CD14-positive monocyte (primary cell): Measurements from ENCODE around the gene CCDC3. TPM values are rescaled to one million over a fixed set of nuclear protein-coding genes. Genes with fewer than 3 reads are reported as not detected.
"Not testable (repeated sequence)": the region's sequence is repeated elsewhere in the genome, so short reads cannot be mapped to it uniquely, and the experiment has no call there.

Experiments
- DNase-seq, 3 donors: peaks; one replicate each; pipeline ENCODE4 v3.0.0-alpha.2; 2011 to 2022
- H2AFZ ChIP-seq: 2 replicates; pipeline ENCODE4 v1.6.0; 2012; ENCODE audit warnings: mild to moderate bottlenecking, low read depth, low read length, inconsistent platforms; ENCODE audit not compliant: insufficient read depth, poor library complexity, severe bottlenecking
- H3K27ac ChIP-seq, 2 donors: 1 replicate in 1 of 2; 2 replicates in 1 of 2; pipeline ENCODE4 v1.5.1; 2012 to 2013; ENCODE audit warnings: low read length in 2 of 2, control low read depth in 1 of 2, inconsistent platforms in 1 of 2, low read depth in 1 of 2, mild to moderate bottlenecking in 1 of 2
- H3K27me3 ChIP-seq, 2 donors: one replicate each; pipeline versions ENCODE4 v1.6.0 to v1.6.1; 2011 to 2013; ENCODE audit warnings: low read length in 2 of 2; ENCODE audit not compliant: control insufficient read depth in 2 of 2, insufficient read depth in 2 of 2
- H3K36me3 ChIP-seq, 2 donors: replicated peaks in 1 of 2; 1 replicate in 1 of 2; 2 replicates in 1 of 2; pipeline versions ENCODE4 v1.5.1 to v1.6.1; 2012 to 2013; ENCODE audit warnings: low read length in 2 of 2, control low read depth in 1 of 2, inconsistent platforms in 1 of 2, mild to moderate bottlenecking in 1 of 2; ENCODE audit not compliant: insufficient read depth in 2 of 2, control insufficient read depth in 1 of 2
- H3K4me1 ChIP-seq, 2 donors: 1 replicate in 1 of 2; 2 replicates in 1 of 2; pipeline versions ENCODE4 v1.5.1 to v1.6.1; 2012 to 2013; ENCODE audit warnings: low read length in 2 of 2, control low read depth in 1 of 2, inconsistent platforms in 1 of 2, mild to moderate bottlenecking in 1 of 2, moderate library complexity in 1 of 2; ENCODE audit not compliant: insufficient read depth in 2 of 2, control insufficient read depth in 1 of 2
- H3K4me2 ChIP-seq: replicated peaks from 2 replicates; pipeline ENCODE3; 2012; ENCODE audit warnings: low read length, moderate library complexity, mild to moderate bottlenecking; ENCODE audit not compliant: poor library complexity, severe bottlenecking; ENCODE audit errors: extremely low read depth
- H3K4me3 ChIP-seq, 3 experiments: fragments of 200-600 bp in 1 of 3; sonication (generic) in 1 of 3; replicated peaks in 1 of 3; 1 replicate in 2 of 3; 2 replicates in 1 of 3; pipeline ENCODE4 v1.5.1; 2011 to 2013; ENCODE audit warnings: low read length in 3 of 3, mild to moderate bottlenecking in 3 of 3, control low read depth in 2 of 3, low read depth in 2 of 3, inconsistent platforms in 1 of 3, moderate library complexity in 1 of 3
- H3K79me2 ChIP-seq: 2 replicates; pipeline ENCODE4 v1.6.0; 2012; ENCODE audit warnings: mild to moderate bottlenecking, control low read depth, inconsistent platforms, low read length, moderate library complexity; ENCODE audit not compliant: insufficient read depth
- H3K9ac ChIP-seq: 2 replicates; pipeline ENCODE4 v1.6.0; 2017; ENCODE audit warnings: low read length, mild to moderate bottlenecking; ENCODE audit not compliant: insufficient read depth, poor library complexity, severe bottlenecking
- H3K9me3 ChIP-seq, 2 donors: replicated peaks in 1 of 2; 1 replicate in 1 of 2; 2 replicates in 1 of 2; pipeline versions ENCODE4 v1.5.1 to v1.6.1; 2012 to 2013; ENCODE audit warnings: low read length in 2 of 2, control low read depth in 1 of 2; ENCODE audit not compliant: control insufficient read depth in 1 of 2, insufficient read depth in 1 of 2
- H4K20me1 ChIP-seq: 2 replicates; pipeline ENCODE4 v1.6.0; 2012; ENCODE audit warnings: mild to moderate bottlenecking, low read length, control low read depth, moderate library complexity; ENCODE audit not compliant: insufficient read depth
- H3K27ac Mint-ChIP-seq, 7 donors: one replicate each; pipeline ENCODE4 v1.8.0; 2020; ENCODE audit warnings: mild to moderate bottlenecking in 7 of 7, mixed read lengths in 7 of 7, moderate library complexity in 6 of 7, inconsistent platforms in 2 of 7
- H3K27me3 Mint-ChIP-seq, 3 donors: one replicate each; pipeline ENCODE4 v1.8.0; 2021 to 2022; ENCODE audit warnings: low read depth in 3 of 3, mild to moderate bottlenecking in 3 of 3, mixed read lengths in 3 of 3, moderate library complexity in 3 of 3, inconsistent platforms in 1 of 3
- H3K36me3 Mint-ChIP-seq, 2 donors: one replicate each; pipeline ENCODE4 v1.8.0; 2020; ENCODE audit warnings: mixed read lengths in 2 of 2, inconsistent platforms in 1 of 2, mild to moderate bottlenecking in 1 of 2
- H3K4me1 Mint-ChIP-seq: one replicate; pipeline ENCODE4 v1.8.0; 2020; ENCODE audit warnings: mild to moderate bottlenecking, mixed read lengths
- H3K4me3 Mint-ChIP-seq, 2 donors: one replicate each; pipeline ENCODE4 v1.8.0; 2020; ENCODE audit warnings: mild to moderate bottlenecking in 2 of 2, mixed read lengths in 2 of 2, moderate library complexity in 1 of 2
- H3K9me3 Mint-ChIP-seq, 7 donors: one replicate each; pipeline ENCODE4 v1.8.0; 2020 to 2022; ENCODE audit warnings: mixed read lengths in 7 of 7, mild to moderate bottlenecking in 6 of 7, moderate library complexity in 6 of 7, inconsistent platforms in 2 of 7
- WGBS: methylation state at CpG from one replicate; pipeline ENCODE4 v1.1.5; 2013; ENCODE audit warnings: missing lambda C conversion rate; ENCODE audit not compliant: insufficient coverage; 5-methylcytosine and 5-hydroxymethylcytosine counted together
- intact Hi-C, 2 donors: fragments of 100-400 bp; cut with micrococcal nuclease; formaldehyde crosslinking; loops; one replicate each; pipeline versions ENCODE4 v1.15.0 to v1.15.1; 2023
- polyA plus RNA-seq, 3 donors: library from polyadenylated mRNA; depleted of rRNA in 1 of 3; unstranded in 2 of 3; stranded (reverse) in 1 of 3; fragments of 300-500 nt in 2 of 3; fragments of >200 nt in 1 of 3; fragmentation: Illumina TruSeq in 2 of 3; gene quantifications; 1 replicate in 2 of 3; 2 replicates in 1 of 3; pipeline ENCODE4 v1.2.3, GENCODE V29; 2012 to 2021
- TF ChIP-seq, protein P1 (sequence below): fragments of 200-600 bp; IDR thresholded peaks from one replicate; pipeline ENCODE4 v1.8.0; 2022; ENCODE audit warnings: antibody characterized with exemption, mild to moderate bottlenecking

The CCDC3 gene
- polyA plus RNA-seq, 3 donors = not detected

DNA sequence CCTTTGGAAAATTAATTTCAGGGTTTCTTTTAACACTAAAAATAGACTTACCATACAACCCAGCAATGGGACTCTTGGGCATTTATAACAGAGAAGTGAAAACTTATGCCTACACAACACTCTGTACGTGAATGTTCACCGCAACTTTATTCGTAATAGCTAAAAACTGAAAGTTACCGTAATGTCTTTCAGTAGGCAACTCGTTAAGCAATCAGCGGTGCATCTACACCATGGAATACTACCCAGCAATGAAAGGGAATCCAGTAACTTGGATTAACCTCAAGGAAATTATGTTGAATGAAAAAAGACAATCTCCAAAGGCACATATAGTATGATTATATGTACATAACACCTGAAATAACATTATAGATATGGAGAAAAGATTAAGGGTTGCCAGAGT lies 16.2 kb downstream of the CCDC3 start:
- no peak overlapping the region for H2AFZ ChIP-seq
- H3K27me3 ChIP-seq = no peaks in the 10 kb centered on the region
- no peaks in the 10 kb centered on the region for H3K9me3 ChIP-seq
- Mint-ChIP-seq H3K36me3 (no peaks in the 10 kb centered on the region), H3K27me3 (peaks cover 0 to 2% (median 0%) of the 10 kb centered on the region in 3 donors), H3K4me3 (no peak overlapping the region), H3K4me1 (peaks cover under 1% of the 10 kb centered on the region), H3K27ac (no peak overlapping the region), H3K9me3 (peaks cover 0 to 13% (median 7%) of the 10 kb centered on the region in 7 donors)
- TF ChIP-seq, protein P1, sequence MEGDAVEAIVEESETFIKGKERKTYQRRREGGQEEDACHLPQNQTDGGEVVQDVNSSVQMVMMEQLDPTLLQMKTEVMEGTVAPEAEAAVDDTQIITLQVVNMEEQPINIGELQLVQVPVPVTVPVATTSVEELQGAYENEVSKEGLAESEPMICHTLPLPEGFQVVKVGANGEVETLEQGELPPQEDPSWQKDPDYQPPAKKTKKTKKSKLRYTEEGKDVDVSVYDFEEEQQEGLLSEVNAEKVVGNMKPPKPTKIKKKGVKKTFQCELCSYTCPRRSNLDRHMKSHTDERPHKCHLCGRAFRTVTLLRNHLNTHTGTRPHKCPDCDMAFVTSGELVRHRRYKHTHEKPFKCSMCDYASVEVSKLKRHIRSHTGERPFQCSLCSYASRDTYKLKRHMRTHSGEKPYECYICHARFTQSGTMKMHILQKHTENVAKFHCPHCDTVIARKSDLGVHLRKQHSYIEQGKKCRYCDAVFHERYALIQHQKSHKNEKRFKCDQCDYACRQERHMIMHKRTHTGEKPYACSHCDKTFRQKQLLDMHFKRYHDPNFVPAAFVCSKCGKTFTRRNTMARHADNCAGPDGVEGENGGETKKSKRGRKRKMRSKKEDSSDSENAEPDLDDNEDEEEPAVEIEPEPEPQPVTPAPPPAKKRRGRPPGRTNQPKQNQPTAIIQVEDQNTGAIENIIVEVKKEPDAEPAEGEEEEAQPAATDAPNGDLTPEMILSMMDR = no peak
- H3K9ac ChIP-seq = no peak overlapping the region
- no peaks in the 10 kb centered on the region for H3K79me2 ChIP-seq
- H3K4me3 ChIP-seq = no peak overlapping the region
- H3K27ac ChIP-seq = no peak overlapping the region
- no peaks in the 10 kb centered on the region for H3K4me1 ChIP-seq
- 100% methylated on average over 1 of the region's 6 CpGs for WGBS
- no peak for DNase-seq
- no peaks in the 10 kb centered on the region for H3K36me3 ChIP-seq
- no peaks in the 10 kb centered on the region for H4K20me1 ChIP-seq
- no peak overlapping the region for H3K4me2 ChIP-seq
- intact Hi-C loops = no loop called here

- Histone ChIP-seq H3K27ac (no peak overlapping the region), H3K79me2 (no peaks in the 10 kb centered on the region), H3K4me1 (no peaks in the 10 kb centered on the region), H3K9me3 (no peaks in the 10 kb centered on the region), H3K4me3 (no peak overlapping the region), H2AFZ (no peak overlapping the region), H3K27me3 (no peaks in the 10 kb centered on the region), H3K4me2 (no peak overlapping the region), H3K9ac (no peak overlapping the region), H4K20me1 (no peaks in the 10 kb centered on the region), H3K36me3 (no peaks in the 10 kb centered on the region)
- Mint-ChIP-seq H3K9me3 (peaks cover 0 to 13% (median 7%) of the 10 kb centered on the region in 7 donors), H3K27me3 (peaks cover 1 to 2% (median 2%) of the 10 kb centered on the region in 3 donors), H3K4me3 (no peak overlapping the region), H3K27ac (no peak overlapping the region), H3K36me3 (no peaks in the 10 kb centered on the region), H3K4me1 (peaks cover 2% of the 10 kb centered on the region)
- TF ChIP-seq, protein P1 = no peak
- no peak for DNase-seq
- intact Hi-C loops = no loop called here
- WGBS = 95% methylated on average over 6 of the region's 7 CpGs
Observed at GRCh38 chr10:12984165-12984747, 17.3 kb downstream of the CCDC3 start.

- H3K27me3 ChIP-seq, DNase-seq, H2AFZ ChIP-seq, H3K27ac ChIP-seq, H3K79me2 ChIP-seq, H3K9ac ChIP-seq, H3K36me3 ChIP-seq, H3K4me3 Mint-ChIP-seq, H3K9me3 ChIP-seq, H4K20me1 ChIP-seq, H3K4me1 ChIP-seq, H3K27ac Mint-ChIP-seq, H3K36me3 Mint-ChIP-seq, intact Hi-C loops, H3K4me1 Mint-ChIP-seq, H3K27me3 Mint-ChIP-seq, H3K4me3 ChIP-seq, H3K4me2 ChIP-seq: not testable (repeated sequence)
- WGBS = 100% methylated on average over 1 of the region's 3 CpGs
- peaks cover 0 to 13% (median 7%) of the 10 kb centered on the region in 7 donors for H3K9me3 Mint-ChIP-seq
Observed at GRCh38 chr10:12983568-12983967, 17.9 kb downstream of the CCDC3 start.
